GM12875 (cell line): ENCODE results near the gene MLPH.

ENCODE experiments used
- H3K4me3 ChIP-seq: one replicate; pipeline ENCODE4 v1.5.1; 2011; ENCODE audit warnings: low read depth, low read length, control low read depth
- TF ChIP-seq, protein P1 (sequence below): IDR thresholded peaks from 2 replicates; pipeline ENCODE4 v1.5.1; 2011; ENCODE audit warnings: low read depth, mild to moderate bottlenecking, control low read depth, inconsistent platforms, low read length, moderate library complexity, borderline replicate concordance; ENCODE audit not compliant: insufficient read depth

MLPH gene

DNA sequence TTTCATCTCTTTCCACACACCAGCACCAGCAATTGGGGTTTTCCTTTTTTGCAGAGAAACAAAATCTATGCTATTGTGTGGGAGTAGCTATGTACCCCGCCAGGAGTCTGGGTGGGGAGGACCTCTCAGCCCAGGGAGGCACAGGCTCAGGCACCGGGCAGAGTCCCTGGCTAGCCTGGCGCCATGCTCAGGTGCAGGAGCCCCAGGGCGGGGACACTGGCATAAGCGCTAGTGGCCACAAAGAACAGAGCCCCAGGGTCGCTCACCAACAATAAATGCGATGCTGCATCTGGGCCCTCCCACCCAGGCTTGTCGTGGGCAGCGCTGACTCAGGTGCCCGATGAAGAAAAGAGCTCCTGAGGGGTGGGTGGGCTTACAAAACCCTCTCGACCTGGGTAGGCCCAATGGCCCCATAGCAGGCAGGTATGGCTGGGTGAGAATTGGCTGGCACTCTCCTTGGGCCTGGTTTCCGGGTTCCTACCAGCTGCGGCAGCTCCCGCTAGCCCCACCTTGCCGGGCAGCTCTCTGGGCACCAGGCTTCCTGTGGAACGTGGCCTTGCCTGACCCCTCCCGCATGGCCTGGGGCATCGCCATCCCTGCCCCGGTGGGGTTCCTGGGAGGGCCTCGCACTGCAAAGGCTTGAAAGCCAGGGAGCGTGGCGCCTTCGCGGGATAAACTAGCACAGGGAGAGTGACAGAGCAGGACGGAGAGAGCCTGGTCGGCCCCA lies 41.3 kb upstream of the MLPH start:
- TF ChIP-seq, protein P1, sequence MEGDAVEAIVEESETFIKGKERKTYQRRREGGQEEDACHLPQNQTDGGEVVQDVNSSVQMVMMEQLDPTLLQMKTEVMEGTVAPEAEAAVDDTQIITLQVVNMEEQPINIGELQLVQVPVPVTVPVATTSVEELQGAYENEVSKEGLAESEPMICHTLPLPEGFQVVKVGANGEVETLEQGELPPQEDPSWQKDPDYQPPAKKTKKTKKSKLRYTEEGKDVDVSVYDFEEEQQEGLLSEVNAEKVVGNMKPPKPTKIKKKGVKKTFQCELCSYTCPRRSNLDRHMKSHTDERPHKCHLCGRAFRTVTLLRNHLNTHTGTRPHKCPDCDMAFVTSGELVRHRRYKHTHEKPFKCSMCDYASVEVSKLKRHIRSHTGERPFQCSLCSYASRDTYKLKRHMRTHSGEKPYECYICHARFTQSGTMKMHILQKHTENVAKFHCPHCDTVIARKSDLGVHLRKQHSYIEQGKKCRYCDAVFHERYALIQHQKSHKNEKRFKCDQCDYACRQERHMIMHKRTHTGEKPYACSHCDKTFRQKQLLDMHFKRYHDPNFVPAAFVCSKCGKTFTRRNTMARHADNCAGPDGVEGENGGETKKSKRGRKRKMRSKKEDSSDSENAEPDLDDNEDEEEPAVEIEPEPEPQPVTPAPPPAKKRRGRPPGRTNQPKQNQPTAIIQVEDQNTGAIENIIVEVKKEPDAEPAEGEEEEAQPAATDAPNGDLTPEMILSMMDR = no peak
- no peak overlapping the region for H3K4me3 ChIP-seq

DNA sequence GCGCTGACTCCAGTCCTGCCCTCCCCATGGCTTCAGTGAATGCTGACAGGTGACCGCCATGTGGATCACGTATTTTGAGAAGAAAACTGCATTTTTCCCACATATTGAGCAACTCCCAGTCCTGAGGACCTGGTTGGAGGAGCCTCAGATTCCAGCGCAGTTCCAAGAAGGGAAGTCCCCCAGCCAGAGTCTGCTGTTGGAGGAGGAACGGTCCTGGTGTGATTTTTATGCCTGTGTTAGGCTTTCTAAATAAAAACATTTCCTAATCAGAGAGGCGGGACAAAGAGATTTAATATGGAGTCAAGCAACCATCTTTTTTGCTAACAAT lies 40.7 kb upstream of the MLPH start:
- no peak overlapping the region for H3K4me3 ChIP-seq
- TF ChIP-seq, protein P1 = no peak

DNA sequence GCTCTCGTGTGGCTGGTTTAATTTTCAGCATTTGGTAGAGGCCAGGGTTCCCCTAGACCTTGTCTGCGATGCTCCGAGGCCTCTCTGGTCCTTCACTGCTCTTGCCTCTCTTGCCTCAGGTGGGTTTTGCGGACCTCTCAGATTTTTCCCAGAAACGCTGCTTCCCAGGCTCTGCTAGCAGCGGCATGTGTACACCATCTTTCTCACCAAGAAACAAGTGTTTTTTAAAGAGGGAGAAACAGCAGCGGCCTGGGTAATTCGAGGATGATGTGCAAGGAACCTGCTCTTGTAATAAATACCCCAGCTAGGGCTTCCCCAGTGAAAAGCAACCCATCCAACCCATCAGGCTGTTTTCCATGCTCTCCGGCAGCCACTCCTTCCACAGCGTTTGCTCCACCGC lies 39.6 kb upstream of the MLPH start:
- no peak overlapping the region for H3K4me3 ChIP-seq
- TF ChIP-seq, protein P1 = no peak

DNA sequence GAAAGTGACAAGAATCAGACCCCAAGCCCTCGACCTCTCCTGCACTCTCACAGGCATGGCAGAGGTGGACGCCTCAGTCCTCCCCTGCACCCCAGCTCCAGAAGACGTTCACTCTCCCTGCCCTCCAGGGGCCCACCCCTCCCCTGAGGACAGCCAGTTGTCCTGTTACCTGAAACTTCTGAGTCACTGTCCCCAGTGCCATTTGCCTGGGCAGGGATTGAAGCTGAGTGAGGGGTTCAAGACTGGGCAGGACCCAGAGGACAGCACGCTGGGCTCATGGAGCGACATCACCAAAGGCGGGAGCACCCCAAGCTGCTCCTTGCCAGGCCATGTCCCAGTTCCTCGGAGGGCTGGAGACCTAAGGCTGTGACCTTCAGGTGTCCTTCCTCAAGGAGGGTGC lies 38.9 kb upstream of the MLPH start:
- TF ChIP-seq, protein P1 = no peak
- no peak overlapping the region for H3K4me3 ChIP-seq

DNA sequence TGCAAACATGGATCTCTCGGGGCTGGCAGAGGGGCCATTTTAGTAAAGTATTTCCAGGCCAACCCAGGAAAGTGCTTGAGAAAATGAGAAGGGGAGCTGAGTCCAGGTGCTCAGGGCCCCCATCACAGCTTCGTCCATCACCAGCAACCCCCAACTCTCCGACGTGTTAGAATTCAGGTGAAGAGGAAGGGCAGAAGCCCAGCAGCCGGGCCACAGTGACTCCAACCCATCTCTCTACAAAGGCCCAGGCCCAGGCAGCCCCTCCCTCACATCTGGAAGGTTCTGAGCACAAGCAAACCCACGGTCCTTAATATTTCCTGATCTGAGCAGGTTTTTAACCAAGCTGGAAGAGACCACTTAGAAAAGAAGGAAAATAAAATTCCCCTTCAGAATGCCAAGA lies 38.4 kb upstream of the MLPH start:
- TF ChIP-seq, protein P1 = no peak
- no peak overlapping the region for H3K4me3 ChIP-seq

DNA sequence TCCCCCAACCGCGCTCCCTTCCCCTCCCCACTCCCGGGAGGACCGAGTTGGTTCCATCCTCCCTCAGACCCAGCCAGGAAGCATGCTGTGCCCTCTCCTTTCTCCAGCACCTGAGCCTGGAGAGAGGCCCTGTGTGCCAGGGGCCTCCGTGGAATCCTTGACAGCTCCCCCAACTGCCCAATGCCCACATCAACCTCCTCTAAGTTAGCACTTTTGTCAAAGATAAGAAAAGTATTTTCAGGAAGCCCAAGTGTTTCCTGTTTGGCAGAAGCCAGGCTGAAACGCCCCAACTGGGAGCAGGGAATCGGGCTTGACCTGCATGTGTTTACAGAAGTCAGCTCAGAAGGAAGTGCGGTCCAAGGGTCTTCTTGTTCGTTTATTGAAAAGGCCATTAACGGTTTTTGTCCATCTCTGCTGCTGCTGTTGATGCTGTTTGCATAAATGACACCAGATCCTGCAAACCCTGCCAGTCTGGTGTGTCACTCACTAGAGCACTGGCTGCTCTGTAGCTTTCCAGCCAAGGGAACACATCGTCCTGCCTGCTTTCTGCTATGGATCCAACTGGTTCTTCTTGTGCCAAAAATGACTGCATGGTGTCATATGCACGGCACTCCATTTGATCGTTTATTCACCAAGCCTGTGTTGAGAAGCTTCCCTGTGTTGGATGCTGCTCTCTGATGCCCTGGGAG lies 37.7 kb upstream of the MLPH start:
- TF ChIP-seq, protein P1 = no peak
- H3K4me3 ChIP-seq = no peak overlapping the region

DNA sequence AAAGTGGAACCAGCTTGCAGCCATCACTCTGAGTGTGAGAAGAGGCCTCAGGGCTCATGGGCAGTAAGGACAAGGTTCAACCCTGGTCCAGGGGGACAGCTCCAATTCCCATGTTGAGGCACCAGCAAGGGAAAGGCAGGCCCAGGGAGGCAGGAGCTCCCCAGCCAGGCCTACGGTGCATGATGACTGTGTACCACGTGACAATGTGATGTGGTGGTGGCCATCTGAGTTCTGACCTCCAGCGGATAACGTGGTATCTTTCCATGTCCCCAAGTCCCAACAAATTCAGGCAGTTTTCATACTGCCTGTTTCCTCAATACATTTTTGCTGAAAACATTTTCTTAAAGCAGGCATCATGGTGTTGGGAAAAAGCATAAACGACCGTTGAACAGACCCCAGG lies 36.9 kb upstream of the MLPH start:
- TF ChIP-seq, protein P1 = no peak
- no peak overlapping the region for H3K4me3 ChIP-seq
